Cardiac fibroblast (primary cell): ENCODE data around the gene IL18BP.
A peak's percentile ranks its signal among the peaks of the same experiment; 100 is the strongest.

Experiments
- DNase-seq, 2 donors: peaks; one replicate each; pipeline versions ENCODE4 v3.0.0 to v3.0.0-alpha.2; 2010; ENCODE audit warnings: low read depth in 2 of 2
- H3K4me3 ChIP-seq, 2 donors: replicated peaks in 1 of 2; 1 replicate in 1 of 2; 2 replicates in 1 of 2; pipeline ENCODE4 v1.5.1; 2011; ENCODE audit warnings: low read depth in 2 of 2, low read length in 2 of 2, mild to moderate bottlenecking in 2 of 2, moderate library complexity in 1 of 2
- TF ChIP-seq, protein P1 (sequence below): IDR thresholded peaks from one replicate; pipeline ENCODE4 v1.5.1; 2011; ENCODE audit warnings: low read depth, mild to moderate bottlenecking, low read length, inconsistent platforms

IL18BP gene

GRCh38 chr11:71964641-71965040 lies 34.1 kb upstream of the IL18BP start:
- TF ChIP-seq, protein P1, sequence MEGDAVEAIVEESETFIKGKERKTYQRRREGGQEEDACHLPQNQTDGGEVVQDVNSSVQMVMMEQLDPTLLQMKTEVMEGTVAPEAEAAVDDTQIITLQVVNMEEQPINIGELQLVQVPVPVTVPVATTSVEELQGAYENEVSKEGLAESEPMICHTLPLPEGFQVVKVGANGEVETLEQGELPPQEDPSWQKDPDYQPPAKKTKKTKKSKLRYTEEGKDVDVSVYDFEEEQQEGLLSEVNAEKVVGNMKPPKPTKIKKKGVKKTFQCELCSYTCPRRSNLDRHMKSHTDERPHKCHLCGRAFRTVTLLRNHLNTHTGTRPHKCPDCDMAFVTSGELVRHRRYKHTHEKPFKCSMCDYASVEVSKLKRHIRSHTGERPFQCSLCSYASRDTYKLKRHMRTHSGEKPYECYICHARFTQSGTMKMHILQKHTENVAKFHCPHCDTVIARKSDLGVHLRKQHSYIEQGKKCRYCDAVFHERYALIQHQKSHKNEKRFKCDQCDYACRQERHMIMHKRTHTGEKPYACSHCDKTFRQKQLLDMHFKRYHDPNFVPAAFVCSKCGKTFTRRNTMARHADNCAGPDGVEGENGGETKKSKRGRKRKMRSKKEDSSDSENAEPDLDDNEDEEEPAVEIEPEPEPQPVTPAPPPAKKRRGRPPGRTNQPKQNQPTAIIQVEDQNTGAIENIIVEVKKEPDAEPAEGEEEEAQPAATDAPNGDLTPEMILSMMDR, result no peak
- DNase-seq, result no peak
- H3K4me3 ChIP-seq, result no peak overlapping the region

DNA sequence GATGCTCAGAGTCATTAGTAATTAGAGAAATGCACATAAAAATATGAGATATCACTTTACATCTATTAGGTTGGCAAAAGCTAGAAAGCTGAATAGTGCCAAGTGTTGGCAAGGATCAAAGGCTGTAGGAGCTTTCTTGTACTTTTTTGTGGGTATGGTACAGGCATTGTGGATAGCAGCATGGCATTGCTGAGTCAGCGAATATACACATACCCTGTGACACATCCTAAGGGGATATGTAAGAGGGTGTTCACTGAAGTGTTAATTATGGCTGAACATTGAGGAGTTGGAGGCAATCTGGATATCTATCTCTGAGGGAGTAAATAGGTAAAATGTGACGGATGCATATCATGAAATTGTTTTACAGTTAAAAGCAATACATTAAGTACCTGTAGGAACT lies 27.0 kb upstream of the IL18BP start:
- no peak overlapping the region for H3K4me3 ChIP-seq
- no peak for DNase-seq
- TF ChIP-seq, protein P1, result no peak

- TF ChIP-seq, protein P1, result no peak
- H3K4me3 ChIP-seq, result no peak overlapping the region
- no peak for DNase-seq
Observed at GRCh38 chr11:71976551-71976950, 22.2 kb upstream of the IL18BP start.

DNA sequence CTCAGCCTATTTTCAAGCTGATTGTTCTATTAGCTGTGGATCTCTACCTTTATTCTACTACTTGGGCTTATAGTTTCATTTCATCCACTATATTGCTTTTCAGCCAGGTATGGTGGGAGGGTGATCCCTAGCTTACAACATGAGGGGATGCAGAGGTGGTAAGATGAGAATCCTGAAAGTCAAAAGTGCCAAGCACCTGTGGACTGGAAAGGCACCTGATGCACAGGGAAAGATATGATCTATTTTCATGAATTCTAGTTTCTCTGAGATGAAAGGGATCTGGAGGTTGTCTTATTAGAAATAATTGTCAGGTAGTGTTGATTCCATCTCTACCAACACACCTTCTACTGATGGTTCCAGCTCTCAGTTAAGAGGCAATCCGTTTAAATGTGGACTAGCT lies 21.6 kb upstream of the IL18BP start:
- no peak overlapping the region for H3K4me3 ChIP-seq
- TF ChIP-seq, protein P1, result no peak
- no peak for DNase-seq

DNA sequence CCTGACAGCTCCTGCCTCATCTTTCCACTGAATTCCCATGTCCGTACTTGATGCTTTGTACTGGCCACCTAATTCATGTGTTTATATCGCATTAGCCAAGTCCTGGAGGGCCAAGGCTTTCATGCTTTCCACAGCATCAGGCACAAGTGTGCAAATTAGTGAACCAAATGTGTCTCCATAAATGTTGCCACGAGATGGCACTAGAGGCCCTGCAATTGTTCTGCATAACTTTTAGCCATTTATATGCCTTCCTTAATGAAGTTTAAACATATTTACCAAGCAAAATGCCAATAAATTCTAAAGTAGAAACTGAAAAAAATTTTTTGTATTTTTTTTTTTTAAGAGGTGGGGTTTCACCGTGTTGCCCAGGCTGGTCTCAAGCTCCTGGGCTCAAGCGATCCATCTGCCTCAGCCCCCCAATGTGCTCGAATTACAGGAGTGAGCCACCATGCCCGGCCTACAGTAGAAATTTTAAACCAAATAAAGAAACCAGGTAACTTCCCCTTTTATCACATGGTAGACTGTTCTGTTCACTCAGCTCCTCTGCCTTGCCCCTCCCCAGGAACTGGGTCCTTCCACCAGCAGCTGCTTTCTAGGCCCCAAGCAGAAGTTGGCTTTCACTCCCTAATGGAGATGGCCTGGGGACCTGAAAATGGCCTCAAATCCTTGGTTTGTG lies 20.8 kb upstream of the IL18BP start:
- DNase-seq, result peak; percentile 68 to 69
- TF ChIP-seq, protein P1, result peak; percentile 71
- no peak overlapping the region for H3K4me3 ChIP-seq

- no peak for DNase-seq
- H3K4me3 ChIP-seq, result no peak overlapping the region
- TF ChIP-seq, protein P1, result no peak
Observed at GRCh38 chr11:71979094-71979493, 19.6 kb upstream of the IL18BP start.

- H3K4me3 ChIP-seq, result no peak overlapping the region
- DNase-seq, result no peak
- TF ChIP-seq, protein P1, result no peak
Observed at GRCh38 chr11:71979602-71980001, 19.1 kb upstream of the IL18BP start.
